K562 (cell line): ENCODE data around the gene TLCD4. TPM values are rescaled to one million over a fixed set of nuclear protein-coding genes. Genes with fewer than 3 reads are reported as not detected.

Source experiments
- CBX1 ChIP-seq: sonication (generic); IDR thresholded peaks from 2 replicates; pipeline ENCODE4 v1.6.1; 2016; ENCODE audit warnings: antibody characterized with exemption, low read depth, mild to moderate bottlenecking
- DMBX1 ChIP-seq: fragments of 250-450 bp; sonication (Bioruptor Pico); IDR thresholded peaks from 2 replicates; pipeline ENCODE4 v1.8.0; 2022; ENCODE audit warnings: inconsistent platforms, mild to moderate bottlenecking, moderate library complexity, borderline replicate concordance
- EGR1 ChIP-seq: fragments of 450-650 bp; conservative IDR thresholded peaks from 2 replicates; pipeline ENCODE4 v1.6.1; 2017; ENCODE audit warnings: mild to moderate bottlenecking
- EP400 ChIP-seq: fragments of 450-650 bp; IDR thresholded peaks from 2 replicates; pipeline ENCODE4 v1.6.1; 2017; ENCODE audit warnings: antibody characterized with exemption, mild to moderate bottlenecking, moderate library complexity
- FOXJ2 ChIP-seq: fragments of 200-800 bp; sonication (Bioruptor generic); IDR thresholded peaks from 2 replicates; pipeline ENCODE4 v1.6.1; 2016; ENCODE audit warnings: missing genetic modification characterization, missing compliant biosample characterization
- GABPB2 ChIP-seq: fragments of 250-450 bp; sonication (Bioruptor Pico); conservative IDR thresholded peaks from 2 replicates; pipeline ENCODE4 v1.5.1; 2021; ENCODE audit warnings: mild to moderate bottlenecking
- HDAC8 ChIP-seq: fragments of 450-650 bp; IDR thresholded peaks from 2 replicates; pipeline ENCODE4 v1.6.1; 2016; ENCODE audit warnings: mild to moderate bottlenecking, missing genetic modification characterization, moderate library complexity, missing compliant biosample characterization
- HEY1 ChIP-seq: fragments of 250-450 bp; sonication (Bioruptor Pico); IDR thresholded peaks from 2 replicates; pipeline ENCODE4 v1.5.0; 2020; ENCODE audit warnings: mild to moderate bottlenecking, moderate library complexity, borderline replicate concordance
- KAT8 ChIP-seq: fragments of 450-650 bp; IDR thresholded peaks from 2 replicates; pipeline ENCODE4 v1.6.1; 2016; ENCODE audit warnings: low read depth, mild to moderate bottlenecking
- MTF1 ChIP-seq: fragments of 250-450 bp; sonication (Bioruptor Pico); IDR thresholded peaks from 2 replicates; pipeline ENCODE4 v1.9.0; 2021; ENCODE audit warnings: moderate library complexity, mild to moderate bottlenecking, inconsistent platforms, borderline replicate concordance
- MXI1 ChIP-seq: IDR thresholded peaks from 2 replicates; pipeline ENCODE4 v1.6.1; 2011; ENCODE audit warnings: low read depth, mild to moderate bottlenecking, improper control_type of control experiment, low read length
- NCOA4 ChIP-seq: fragments of 450-650 bp; IDR thresholded peaks from 2 replicates; pipeline ENCODE4 v1.6.1; 2018; ENCODE audit warnings: mild to moderate bottlenecking; ENCODE audit not compliant: partially characterized antibody
- NFATC3 ChIP-seq: fragments of 450-650 bp; IDR thresholded peaks from 2 replicates; pipeline ENCODE4 v1.6.1; 2017; ENCODE audit warnings: mild to moderate bottlenecking
- PML ChIP-seq: IDR thresholded peaks from 2 replicates; pipeline ENCODE4 v1.6.1; 2012; ENCODE audit warnings: low read length, inconsistent platforms
- POLR2B ChIP-seq: fragments of 450-650 bp; IDR thresholded peaks from 2 replicates; pipeline ENCODE4 v1.6.1; 2018; ENCODE audit warnings: low read depth; ENCODE audit not compliant: partially characterized antibody
- RCOR1 ChIP-seq, 2 experiments: IDR thresholded peaks; 2 replicates each; pipeline ENCODE4 v1.6.1; 2012; ENCODE audit warnings: low read depth in 2 of 2, low read length in 2 of 2, borderline replicate concordance in 1 of 2, improper control_type of control experiment in 1 of 2
- TAF1 ChIP-seq: IDR thresholded peaks from 2 replicates; pipeline ENCODE4 v1.6.1; 2011; ENCODE audit warnings: mild to moderate bottlenecking, low read length, moderate library complexity; ENCODE audit not compliant: insufficient read depth, control insufficient read depth, severe bottlenecking; ENCODE audit errors: extremely low read depth
- TCF7L2 ChIP-seq: fragments of 150-350 bp; IDR thresholded peaks from 2 replicates; pipeline ENCODE4 v1.6.1; 2016; ENCODE audit warnings: low read depth, mild to moderate bottlenecking, low read length, moderate library complexity
- TEAD2 ChIP-seq: fragments of 450-650 bp; IDR thresholded peaks from 2 replicates; pipeline ENCODE4 v1.6.1; 2016; ENCODE audit warnings: missing genetic modification characterization, control low read depth, missing compliant biosample characterization
- ZFX ChIP-seq: sonication (generic); formaldehyde crosslinking; IDR thresholded peaks from 2 replicates; pipeline ENCODE4 v1.8.0; 2022; ENCODE audit warnings: mild to moderate bottlenecking, missing genetic modification reagents, moderate library complexity
- polyA plus RNA-seq, 8 experiments: library from polyadenylated mRNA; depleted of rRNA in 4 of 8; stranded (reverse) in 5 of 8; unstranded in 3 of 8; fragments of >200 nt; fragmentation: Nextera tagmentation in 2 of 8; fragmentation: Illumina TruSeq in 1 of 8; extraction: Ambion mirVana in 2 of 8; extraction: Trizol in 1 of 8; gene quantifications; 2 replicates each; pipeline versions ENCODE4 v1.2.1 to v1.2.3, GENCODE V29; 2011 to 2014; ENCODE audit warnings: inconsistent platforms in 1 of 8, missing spikeins in 1 of 8
- total RNA-seq, 7 experiments: library from RNA; depleted of rRNA in 6 of 7; stranded (reverse); fragments of >200 nt in 6 of 7; fragmentation: Illumina TruSeq in 2 of 7; extraction: Trizol in 2 of 7; gene quantifications; 2 replicates each; pipeline versions ENCODE4 v1.2.1 to v1.2.3, GENCODE V29; 2011 to 2021; ENCODE audit warnings: low replicate concordance in 1 of 7
- TF ChIP-seq, protein P1 (sequence below): sonication (generic); formaldehyde crosslinking; IDR thresholded peaks from 2 replicates; pipeline ENCODE4 v1.8.0; 2023; ENCODE audit warnings: missing genetic modification reagents, mild to moderate bottlenecking, borderline replicate concordance
- TF ChIP-seq, protein P2 (sequence below): fragments of 250-450 bp; sonication (Bioruptor Pico); IDR thresholded peaks from 2 replicates; pipeline ENCODE4 v1.8.0; 2022; ENCODE audit warnings: inconsistent platforms

The TLCD4 gene
- total and polyA plus RNA-seq, 9 of the 15 experiments (the other 6 are each of a cell fraction or from before 2014, with no cell fraction given) = 3.5 to 19.8 (median 7.6) TPM

DNA sequence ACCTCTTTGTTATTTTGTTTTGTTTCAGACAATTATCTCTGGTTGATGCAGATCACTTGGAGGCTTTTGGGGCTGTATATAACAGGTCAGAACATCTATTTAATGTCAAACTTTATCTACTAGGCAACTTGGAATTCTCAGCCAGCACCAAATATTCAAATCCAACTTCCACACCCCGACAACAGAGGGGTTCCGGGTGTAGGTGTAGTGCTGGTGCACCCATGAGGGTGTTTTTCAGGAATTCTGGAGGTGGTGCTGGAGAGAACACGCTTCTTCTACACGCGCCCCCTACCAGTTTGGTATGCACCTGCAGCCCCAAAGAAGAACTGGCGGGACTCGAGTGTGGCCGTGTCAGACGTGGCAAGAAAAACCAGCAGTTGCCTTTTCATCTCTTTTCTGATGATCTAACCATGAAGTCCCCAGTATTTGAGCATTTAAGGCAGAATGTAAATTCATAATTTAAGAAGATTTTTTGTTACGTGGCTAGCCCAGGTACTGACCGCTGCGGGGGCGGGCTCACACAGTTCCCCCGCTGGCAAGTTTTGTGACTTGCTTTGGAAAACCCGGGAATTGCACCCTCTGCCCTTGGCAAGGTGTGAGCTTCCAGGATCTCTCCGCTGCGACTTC lies 462 bp upstream of the TLCD4 start (continued):
- TF ChIP-seq, protein P1, sequence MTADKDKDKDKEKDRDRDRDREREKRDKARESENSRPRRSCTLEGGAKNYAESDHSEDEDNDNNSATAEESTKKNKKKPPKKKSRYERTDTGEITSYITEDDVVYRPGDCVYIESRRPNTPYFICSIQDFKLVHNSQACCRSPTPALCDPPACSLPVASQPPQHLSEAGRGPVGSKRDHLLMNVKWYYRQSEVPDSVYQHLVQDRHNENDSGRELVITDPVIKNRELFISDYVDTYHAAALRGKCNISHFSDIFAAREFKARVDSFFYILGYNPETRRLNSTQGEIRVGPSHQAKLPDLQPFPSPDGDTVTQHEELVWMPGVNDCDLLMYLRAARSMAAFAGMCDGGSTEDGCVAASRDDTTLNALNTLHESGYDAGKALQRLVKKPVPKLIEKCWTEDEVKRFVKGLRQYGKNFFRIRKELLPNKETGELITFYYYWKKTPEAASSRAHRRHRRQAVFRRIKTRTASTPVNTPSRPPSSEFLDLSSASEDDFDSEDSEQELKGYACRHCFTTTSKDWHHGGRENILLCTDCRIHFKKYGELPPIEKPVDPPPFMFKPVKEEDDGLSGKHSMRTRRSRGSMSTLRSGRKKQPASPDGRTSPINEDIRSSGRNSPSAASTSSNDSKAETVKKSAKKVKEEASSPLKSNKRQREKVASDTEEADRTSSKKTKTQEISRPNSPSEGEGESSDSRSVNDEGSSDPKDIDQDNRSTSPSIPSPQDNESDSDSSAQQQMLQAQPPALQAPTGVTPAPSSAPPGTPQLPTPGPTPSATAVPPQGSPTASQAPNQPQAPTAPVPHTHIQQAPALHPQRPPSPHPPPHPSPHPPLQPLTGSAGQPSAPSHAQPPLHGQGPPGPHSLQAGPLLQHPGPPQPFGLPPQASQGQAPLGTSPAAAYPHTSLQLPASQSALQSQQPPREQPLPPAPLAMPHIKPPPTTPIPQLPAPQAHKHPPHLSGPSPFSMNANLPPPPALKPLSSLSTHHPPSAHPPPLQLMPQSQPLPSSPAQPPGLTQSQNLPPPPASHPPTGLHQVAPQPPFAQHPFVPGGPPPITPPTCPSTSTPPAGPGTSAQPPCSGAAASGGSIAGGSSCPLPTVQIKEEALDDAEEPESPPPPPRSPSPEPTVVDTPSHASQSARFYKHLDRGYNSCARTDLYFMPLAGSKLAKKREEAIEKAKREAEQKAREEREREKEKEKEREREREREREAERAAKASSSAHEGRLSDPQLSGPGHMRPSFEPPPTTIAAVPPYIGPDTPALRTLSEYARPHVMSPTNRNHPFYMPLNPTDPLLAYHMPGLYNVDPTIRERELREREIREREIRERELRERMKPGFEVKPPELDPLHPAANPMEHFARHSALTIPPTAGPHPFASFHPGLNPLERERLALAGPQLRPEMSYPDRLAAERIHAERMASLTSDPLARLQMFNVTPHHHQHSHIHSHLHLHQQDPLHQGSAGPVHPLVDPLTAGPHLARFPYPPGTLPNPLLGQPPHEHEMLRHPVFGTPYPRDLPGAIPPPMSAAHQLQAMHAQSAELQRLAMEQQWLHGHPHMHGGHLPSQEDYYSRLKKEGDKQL (CRISPR knock-in tag) = no peak
- TF ChIP-seq ZFX (CRISPR knock-in tag) = no peak
- no peak for TF ChIP-seq MTF1 (CRISPR knock-in tag)
- TF ChIP-seq HDAC8 (tag) = no peak
- TF ChIP-seq, protein P2, sequence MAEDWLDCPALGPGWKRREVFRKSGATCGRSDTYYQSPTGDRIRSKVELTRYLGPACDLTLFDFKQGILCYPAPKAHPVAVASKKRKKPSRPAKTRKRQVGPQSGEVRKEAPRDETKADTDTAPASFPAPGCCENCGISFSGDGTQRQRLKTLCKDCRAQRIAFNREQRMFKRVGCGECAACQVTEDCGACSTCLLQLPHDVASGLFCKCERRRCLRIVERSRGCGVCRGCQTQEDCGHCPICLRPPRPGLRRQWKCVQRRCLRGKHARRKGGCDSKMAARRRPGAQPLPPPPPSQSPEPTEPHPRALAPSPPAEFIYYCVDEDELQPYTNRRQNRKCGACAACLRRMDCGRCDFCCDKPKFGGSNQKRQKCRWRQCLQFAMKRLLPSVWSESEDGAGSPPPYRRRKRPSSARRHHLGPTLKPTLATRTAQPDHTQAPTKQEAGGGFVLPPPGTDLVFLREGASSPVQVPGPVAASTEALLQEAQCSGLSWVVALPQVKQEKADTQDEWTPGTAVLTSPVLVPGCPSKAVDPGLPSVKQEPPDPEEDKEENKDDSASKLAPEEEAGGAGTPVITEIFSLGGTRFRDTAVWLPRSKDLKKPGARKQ (CRISPR knock-in tag) = no peak
- peak; percentile 96 for TF ChIP-seq EGR1
- TF ChIP-seq GABPB2 = no peak
- no peak for TF ChIP-seq NCOA4
- TF ChIP-seq TAF1 = peak; percentile 28
- TF ChIP-seq HEY1 (CRISPR knock-in tag) = no peak
- TF ChIP-seq TCF7L2 = no peak
- TF ChIP-seq TEAD2 = peak; percentile 58
- TF ChIP-seq MXI1 = peak; percentile 64; the same call in 1 of the 2 replicates
- no peak for TF ChIP-seq DMBX1 (CRISPR knock-in tag)
- peak in 1 of 2 experiments; percentile 55; a peak in 1 of 4 replicates for TF ChIP-seq RCOR1 (IDR thresholded peaks at IDR 0.05; ENCODE audit: borderline replicate concordance in 1 of 2, low read depth in 2 of 2, low read length in 2 of 2)
- no peak for TF ChIP-seq CBX1
- TF ChIP-seq EP400 = peak; percentile 69
- no peak for TF ChIP-seq FOXJ2 (tag)
- TF ChIP-seq KAT8 = no peak
- no peak for TF ChIP-seq NFATC3
- no peak for TF ChIP-seq POLR2B
- TF ChIP-seq PML = no peak
